Colonic mucosa (tissue), 4 donors: ENCODE data around the gene VIPR2. TPM values are rescaled to one million over a fixed set of nuclear protein-coding genes. Genes with fewer than 3 reads are reported as not detected.
"Not testable (repeated sequence)": the region's sequence is repeated elsewhere in the genome, so short reads cannot be mapped to it uniquely, and the experiment has no call there.

Experiments
- DNase-seq: peaks from one replicate; pipeline ENCODE4 v3.0.0-alpha.2; 2020
- H3K27ac ChIP-seq: fragments of 200-600 bp; one replicate; pipeline ENCODE4 v1.8.0; 2021
- H3K27me3 ChIP-seq: fragments of 200-600 bp; one replicate; pipeline ENCODE4 v1.8.0; 2021
- H3K36me3 ChIP-seq: fragments of 200-600 bp; one replicate; pipeline ENCODE4 v1.8.0; 2021
- H3K4me1 ChIP-seq: fragments of 200-600 bp; one replicate; pipeline ENCODE4 v1.8.0; 2021; ENCODE audit warnings: mild to moderate bottlenecking
- H3K4me3 ChIP-seq: fragments of 200-600 bp; one replicate; pipeline ENCODE4 v1.8.0; 2021
- H3K9ac ChIP-seq, 2 donors: one replicate each; pipeline ENCODE4 v1.7.0; 2013; ENCODE audit warnings: control low read depth in 2 of 2, low read depth in 2 of 2, low read length in 2 of 2
- H3K9me3 ChIP-seq: fragments of 200-600 bp; one replicate; pipeline ENCODE4 v1.8.0; 2021
- CTCF ChIP-seq: fragments of 200-600 bp; IDR thresholded peaks from one replicate; pipeline ENCODE4 v1.8.0; 2022; ENCODE audit warnings: antibody characterized with exemption, mild to moderate bottlenecking
- intact Hi-C: fragments of 100-400 bp; cut with DNase I; formaldehyde crosslinking; loops from one replicate; pipeline ENCODE4 v1.14.1; 2022
- total RNA-seq, 2 donors: library from RNA; stranded (reverse); fragmentation: NEBNext Ultra II Directional in 1 of 2; extraction: Animal tissue kit (Norgen Biotek cat#: 25700) in 1 of 2; gene quantifications; one replicate each; pipeline ENCODE4 v1.2.1, GENCODE V29; 2021
- donor health status: healthy.
- donor health status: DM: no; HTN: no; CAD: no.
- donor health status: DM: no; HTN: no; CAD: no.

VIPR2 gene
- total RNA-seq, 2 donors from 2014 or later, result 0.37 to 1.3 TPM

- DNase-seq, result no peak
- H3K4me3 ChIP-seq, result no peak overlapping the region
- H3K9ac ChIP-seq, result no peak overlapping the region
- TF ChIP-seq CTCF, result no peak
- no peaks in the 10 kb centered on the region for H3K4me1 ChIP-seq
- H3K27me3 ChIP-seq, result no peaks in the 10 kb centered on the region
- H3K27ac ChIP-seq, result no peak overlapping the region
- intact Hi-C loops, result no loop called here
- H3K36me3 ChIP-seq, result no peaks in the 10 kb centered on the region
- no peaks in the 10 kb centered on the region for H3K9me3 ChIP-seq
These were observed 60.4 kb downstream of the VIPR2 start for GRCh38 chr7:159084069-159084801.

GRCh38 chr7:159083698-159084068 lies 61.0 kb downstream of the VIPR2 start:
- H3K36me3 ChIP-seq, result no peaks in the 10 kb centered on the region
- no peak overlapping the region for H3K27ac ChIP-seq
- no peak for TF ChIP-seq CTCF
- H3K4me1 ChIP-seq, result no peaks in the 10 kb centered on the region
- intact Hi-C loops, result no loop called here
- no peak for DNase-seq
- H3K9me3 ChIP-seq, result no peaks in the 10 kb centered on the region
- no peak overlapping the region for H3K9ac ChIP-seq
- no peak overlapping the region for H3K4me3 ChIP-seq
- no peaks in the 10 kb centered on the region for H3K27me3 ChIP-seq

GRCh38 chr7:159083001-159083697 lies 61.5 kb downstream of the VIPR2 start:
- intact Hi-C loops, result no loop called here
- no peaks in the 10 kb centered on the region for H3K27me3 ChIP-seq
- no peaks in the 10 kb centered on the region for H3K9me3 ChIP-seq
- no peak for TF ChIP-seq CTCF
- DNase-seq, result no peak
- H3K9ac ChIP-seq, result no peak overlapping the region
- H3K36me3 ChIP-seq, result no peaks in the 10 kb centered on the region
- H3K4me3 ChIP-seq, result no peak overlapping the region
- no peaks in the 10 kb centered on the region for H3K4me1 ChIP-seq
- no peak overlapping the region for H3K27ac ChIP-seq

GRCh38 chr7:159082075-159082474 lies 62.6 kb downstream of the VIPR2 start:
- H3K4me3 ChIP-seq, H3K4me1 ChIP-seq, intact Hi-C loops, H3K9me3 ChIP-seq, DNase-seq, H3K27me3 ChIP-seq, H3K36me3 ChIP-seq, H3K27ac ChIP-seq, H3K9ac ChIP-seq: not testable (repeated sequence)

- no peak for TF ChIP-seq CTCF
- intact Hi-C loops, result no loop called here
- H3K9ac ChIP-seq, result no peak overlapping the region
- H3K36me3 ChIP-seq, result no peaks in the 10 kb centered on the region
- no peaks in the 10 kb centered on the region for H3K4me1 ChIP-seq
- no peak overlapping the region for H3K27ac ChIP-seq
- H3K27me3 ChIP-seq, result no peaks in the 10 kb centered on the region
- no peaks in the 10 kb centered on the region for H3K9me3 ChIP-seq
- DNase-seq, result no peak
- H3K4me3 ChIP-seq, result no peak overlapping the region
These were observed 65.8 kb downstream of the VIPR2 start for GRCh38 chr7:159078911-159079270.
